Epithelial cell of esophagus (primary cell): Measurements from ENCODE around the gene IL17RA.
A peak's percentile ranks its signal among the peaks of the same experiment; 100 is the strongest.
"Not testable (repeated sequence)": the region's sequence is repeated elsewhere in the genome, so short reads cannot be mapped to it uniquely, and the experiment has no call there.

Experiments
- DNase-seq: peaks from one replicate; pipeline ENCODE4 v3.0.0; 2010; ENCODE audit warnings: low read depth
- H3K4me3 ChIP-seq: 2 replicates; pipeline ENCODE4 v1.5.1; 2011; ENCODE audit warnings: mild to moderate bottlenecking, low read length, control low read depth
- TF ChIP-seq, protein P1 (sequence below): IDR thresholded peaks from 2 replicates; pipeline ENCODE4 v1.5.1; 2011; ENCODE audit warnings: low read depth, mild to moderate bottlenecking, low read length, control low read depth, inconsistent platforms; ENCODE audit not compliant: insufficient read depth; ENCODE audit errors: missing control alignments

Gene IL17RA

DNA sequence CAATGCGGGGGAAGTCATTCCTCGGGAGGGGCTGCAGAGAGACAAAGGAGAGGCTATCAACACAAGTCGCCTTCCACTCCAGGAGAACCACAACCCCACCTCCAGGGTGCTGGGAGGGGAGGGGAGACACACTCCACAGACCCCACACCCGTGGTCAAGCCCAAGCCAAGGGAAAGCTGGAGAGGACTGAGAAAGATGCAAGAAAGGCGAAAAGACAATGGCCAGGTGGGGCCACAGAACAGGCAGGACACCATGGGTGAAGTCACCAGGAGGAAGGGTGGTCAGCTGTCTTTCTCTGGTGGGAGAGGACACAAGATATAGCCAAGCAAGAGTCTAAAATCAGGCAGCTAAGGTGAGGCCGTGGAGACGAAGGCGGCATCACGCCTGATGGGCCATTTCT is 58.3 kb downstream of the IL17RA start:
- H3K4me3 ChIP-seq: no peak overlapping the region
- TF ChIP-seq, protein P1, sequence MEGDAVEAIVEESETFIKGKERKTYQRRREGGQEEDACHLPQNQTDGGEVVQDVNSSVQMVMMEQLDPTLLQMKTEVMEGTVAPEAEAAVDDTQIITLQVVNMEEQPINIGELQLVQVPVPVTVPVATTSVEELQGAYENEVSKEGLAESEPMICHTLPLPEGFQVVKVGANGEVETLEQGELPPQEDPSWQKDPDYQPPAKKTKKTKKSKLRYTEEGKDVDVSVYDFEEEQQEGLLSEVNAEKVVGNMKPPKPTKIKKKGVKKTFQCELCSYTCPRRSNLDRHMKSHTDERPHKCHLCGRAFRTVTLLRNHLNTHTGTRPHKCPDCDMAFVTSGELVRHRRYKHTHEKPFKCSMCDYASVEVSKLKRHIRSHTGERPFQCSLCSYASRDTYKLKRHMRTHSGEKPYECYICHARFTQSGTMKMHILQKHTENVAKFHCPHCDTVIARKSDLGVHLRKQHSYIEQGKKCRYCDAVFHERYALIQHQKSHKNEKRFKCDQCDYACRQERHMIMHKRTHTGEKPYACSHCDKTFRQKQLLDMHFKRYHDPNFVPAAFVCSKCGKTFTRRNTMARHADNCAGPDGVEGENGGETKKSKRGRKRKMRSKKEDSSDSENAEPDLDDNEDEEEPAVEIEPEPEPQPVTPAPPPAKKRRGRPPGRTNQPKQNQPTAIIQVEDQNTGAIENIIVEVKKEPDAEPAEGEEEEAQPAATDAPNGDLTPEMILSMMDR: no peak
- no peak for DNase-seq

DNA sequence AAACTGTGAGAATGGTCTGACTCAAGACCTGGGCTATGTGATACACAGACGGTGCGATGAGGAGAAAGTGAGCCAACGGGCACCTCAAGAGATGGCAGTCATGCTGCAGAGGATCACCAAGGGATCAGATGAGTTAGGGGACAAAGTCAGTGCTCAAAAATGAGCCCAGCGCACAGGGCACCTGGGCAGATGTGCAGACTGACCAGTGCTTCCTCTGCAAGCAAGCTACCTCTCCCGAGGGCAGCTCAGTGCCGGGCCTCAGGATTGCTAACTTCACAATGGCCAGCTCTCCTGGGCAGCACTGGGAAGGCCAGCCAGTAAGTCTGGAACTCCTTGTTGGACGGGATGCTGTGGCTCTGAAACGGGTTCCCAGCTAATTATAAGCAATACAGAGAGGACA is 59.0 kb downstream of the IL17RA start:
- no peak for DNase-seq
- H3K4me3 ChIP-seq: no peak overlapping the region
- TF ChIP-seq, protein P1: no peak

DNA sequence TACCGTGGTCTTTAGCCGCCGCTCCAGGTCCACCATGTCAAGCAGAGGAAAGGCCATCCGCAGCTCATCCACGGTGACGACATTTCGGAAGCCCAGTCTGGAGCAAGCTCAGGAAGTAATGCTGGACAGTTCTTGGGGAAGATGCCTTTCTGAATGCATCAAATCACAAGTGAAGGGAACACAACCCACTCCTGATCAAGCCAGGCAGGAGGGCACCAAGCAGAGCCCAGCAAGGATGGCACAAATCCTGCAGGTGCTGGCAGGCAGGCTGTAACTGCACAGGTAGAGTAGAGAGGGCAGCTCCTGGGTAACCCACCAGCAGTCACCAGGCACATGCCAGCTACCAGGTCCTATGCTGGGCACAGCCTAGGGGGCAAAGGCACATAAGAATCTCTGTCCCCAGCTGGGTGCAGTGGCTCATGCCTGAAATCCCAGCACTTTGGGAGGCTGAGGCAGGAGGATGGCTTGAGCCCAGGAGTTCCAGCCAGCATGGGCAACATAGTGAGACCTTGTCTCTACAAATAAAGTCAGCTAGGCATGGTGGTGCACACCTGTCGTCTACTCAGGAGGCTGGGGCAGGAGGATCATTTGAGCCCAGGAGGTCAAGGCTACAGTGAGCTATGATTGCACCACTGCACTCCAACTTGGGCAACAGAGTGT is 60.4 kb downstream of the IL17RA start:
- no peak overlapping the region for H3K4me3 ChIP-seq
- DNase-seq: no peak
- TF ChIP-seq, protein P1: no peak

DNA sequence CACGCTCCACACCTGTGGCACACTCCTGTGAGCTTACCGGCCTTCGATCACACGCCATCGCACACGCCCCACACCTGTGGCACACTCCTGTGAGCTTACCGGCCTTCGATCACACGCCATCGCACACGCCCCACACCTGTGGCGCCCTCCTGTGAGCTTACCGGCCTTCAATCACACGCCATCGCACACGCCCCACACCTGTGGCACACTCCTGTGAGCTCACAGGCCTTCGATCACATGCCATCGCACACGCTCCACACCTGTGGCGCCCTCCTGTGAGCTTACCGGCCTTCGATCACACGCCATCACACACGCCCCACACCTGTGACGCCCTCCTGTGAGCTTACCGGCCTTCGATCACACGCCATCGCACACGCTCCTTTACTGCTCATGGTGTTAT is 62.7 kb downstream of the IL17RA start:
- not testable (repeated sequence) for DNase-seq, H3K4me3 ChIP-seq

DNA sequence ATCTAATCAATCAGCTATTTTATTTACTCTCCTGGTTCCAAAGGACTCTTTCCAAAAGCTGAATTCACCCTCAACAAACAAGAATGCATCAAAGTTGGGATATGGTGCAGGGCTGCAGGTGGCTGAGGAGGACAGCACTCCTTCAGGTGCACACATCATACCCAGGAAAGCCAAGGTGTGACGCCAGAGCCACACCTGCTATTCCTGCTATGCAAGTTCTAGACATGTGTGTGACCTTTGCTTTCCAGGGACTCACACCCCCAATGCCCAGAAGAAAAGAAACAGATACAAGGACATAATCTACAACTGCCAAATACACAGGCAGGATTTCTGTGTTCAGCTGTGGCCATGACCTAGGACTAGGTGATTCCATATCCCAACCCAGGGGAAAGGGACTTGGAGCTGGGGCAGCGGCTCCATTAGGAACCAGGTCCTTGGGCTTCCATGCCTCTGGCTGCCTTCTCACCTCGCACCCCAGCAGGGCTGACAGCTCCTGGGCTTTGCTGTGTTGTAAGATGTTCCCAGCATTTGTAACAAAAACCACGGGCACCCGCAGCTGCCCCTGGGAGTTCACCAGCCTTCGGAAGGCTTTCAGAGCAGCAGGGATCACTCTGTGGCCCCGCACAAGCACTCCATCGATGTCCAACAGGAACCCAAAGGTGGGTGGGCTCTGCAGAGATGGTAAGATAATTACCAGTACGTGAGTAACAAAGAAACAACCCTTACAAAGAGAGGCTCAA is 64.4 kb downstream of the IL17RA start:
- peak; percentile 38 for DNase-seq
- no peak overlapping the region for H3K4me3 ChIP-seq
- TF ChIP-seq, protein P1: no peak

DNA sequence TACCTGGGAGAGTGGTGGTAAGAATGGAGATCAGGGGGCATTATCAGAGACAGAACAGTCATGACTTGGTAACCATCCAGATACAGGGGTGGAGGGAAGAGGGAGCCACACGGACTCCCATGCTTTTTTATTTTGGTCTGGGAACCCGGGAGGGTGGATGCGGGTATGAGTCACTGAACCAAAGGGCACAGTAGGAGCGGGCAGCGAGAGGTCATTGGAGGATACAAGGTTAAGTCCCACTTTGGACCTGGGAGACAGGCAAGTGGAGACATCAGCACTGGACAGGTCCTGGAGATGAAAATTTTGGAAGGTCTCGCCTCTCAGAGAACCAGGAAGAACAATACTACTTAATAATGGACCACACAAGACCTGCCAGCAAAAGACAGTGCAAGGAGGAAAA is 67.5 kb downstream of the IL17RA start:
- TF ChIP-seq, protein P1: no peak
- no peak for DNase-seq
- no peak overlapping the region for H3K4me3 ChIP-seq

DNA sequence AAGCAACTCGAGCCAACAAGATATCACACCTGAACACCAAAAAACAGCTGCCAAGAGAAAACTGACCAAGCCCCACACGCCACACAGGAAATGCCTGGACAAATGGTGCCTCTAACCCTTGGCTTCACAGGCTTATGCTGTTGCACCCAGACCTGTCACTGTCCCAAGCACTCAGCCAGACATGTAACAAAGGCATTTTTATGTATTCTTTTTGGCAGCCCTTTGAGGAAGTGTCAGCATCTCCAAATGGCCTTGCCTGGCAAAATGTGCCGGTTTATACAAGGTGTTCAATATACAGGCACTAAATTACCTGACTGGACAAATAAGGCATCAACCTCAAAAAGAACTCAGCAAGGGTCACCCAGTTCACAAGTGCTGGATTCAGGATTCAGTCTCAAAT is 68.2 kb downstream of the IL17RA start:
- DNase-seq: no peak
- TF ChIP-seq, protein P1: no peak
- H3K4me3 ChIP-seq: no peak overlapping the region
